Testis (tissue), 3 donors: ENCODE data around the gene PLEKHF1. TPM values are rescaled to one million over a fixed set of nuclear protein-coding genes. Genes with fewer than 3 reads are reported as not detected.

Source experiments
- DNase-seq: peaks from one replicate; pipeline ENCODE4 v3.0.0-alpha.2; 2019
- H3K27ac ChIP-seq, 2 donors: fragments of 200-600 bp; sonication (generic); one replicate each; pipeline ENCODE4 v1.5.1; 2019
- H3K27me3 ChIP-seq: fragments of 200-600 bp; sonication (generic); one replicate; pipeline ENCODE4 v1.5.1; 2019
- H3K36me3 ChIP-seq: fragments of 200-600 bp; sonication (generic); one replicate; pipeline ENCODE4 v1.5.1; 2017; ENCODE audit warnings: low read depth; ENCODE audit errors: missing control alignments
- H3K4me1 ChIP-seq: fragments of 200-600 bp; sonication (generic); one replicate; pipeline ENCODE4 v1.5.1; 2019
- H3K4me3 ChIP-seq, 2 donors: fragments of 200-600 bp; sonication (generic); one replicate each; pipeline ENCODE4 v1.5.1; 2017 to 2019
- H3K9me3 ChIP-seq: fragments of 200-600 bp; sonication (generic); one replicate; pipeline ENCODE4 v1.5.1; 2017
- POLR2A ChIP-seq: fragments of 450-650 bp; IDR thresholded peaks from one replicate; pipeline ENCODE4 v1.6.1; 2017; ENCODE audit warnings: antibody characterized with exemption, mild to moderate bottlenecking, moderate library complexity
- WGBS, 2 donors: methylation state at CpG; one replicate each; pipeline ENCODE4 v1.1.5; 2018; 5-methylcytosine and 5-hydroxymethylcytosine counted together
- intact Hi-C: fragments of 100-400 bp; cut with DNase I; formaldehyde crosslinking; loops from one replicate; pipeline ENCODE4 v1.15.1; 2023; ENCODE audit warnings: low total_unique reads
- polyA plus RNA-seq: library from polyadenylated mRNA; stranded (reverse); fragments of 350-450 nt; fragmentation: Illumina TruSeq; extraction: RNeasy Lipid Tissue Mini Kit (QIAGEN cat#74804); gene quantifications from one replicate; pipeline ENCODE4 v1.2.3, GENCODE V29; 2014; ENCODE audit warnings: low read depth, low replicate concordance; ENCODE audit not compliant: insufficient read depth
- total RNA-seq, 2 donors: library from RNA; depleted of rRNA; stranded (reverse); fragments of >200 nt; gene quantifications; one replicate each; pipeline ENCODE4 v1.2.3, GENCODE V29; 2016
- TF ChIP-seq, protein P1 (sequence below), 3 experiments: fragments of 450-650 bp in 2 of 3; fragments of 200-600 bp in 1 of 3; sonication (generic) in 1 of 3; IDR thresholded peaks; one replicate each; pipeline ENCODE4 v1.5.1; 2016 to 2019; ENCODE audit warnings: antibody characterized with exemption in 3 of 3, mild to moderate bottlenecking in 2 of 3, moderate library complexity in 1 of 3

The PLEKHF1 gene
- total and polyA plus RNA-seq, 3 donors from 2014 or later = 6.3 to 26.2 (median 13.5) TPM

DNA sequence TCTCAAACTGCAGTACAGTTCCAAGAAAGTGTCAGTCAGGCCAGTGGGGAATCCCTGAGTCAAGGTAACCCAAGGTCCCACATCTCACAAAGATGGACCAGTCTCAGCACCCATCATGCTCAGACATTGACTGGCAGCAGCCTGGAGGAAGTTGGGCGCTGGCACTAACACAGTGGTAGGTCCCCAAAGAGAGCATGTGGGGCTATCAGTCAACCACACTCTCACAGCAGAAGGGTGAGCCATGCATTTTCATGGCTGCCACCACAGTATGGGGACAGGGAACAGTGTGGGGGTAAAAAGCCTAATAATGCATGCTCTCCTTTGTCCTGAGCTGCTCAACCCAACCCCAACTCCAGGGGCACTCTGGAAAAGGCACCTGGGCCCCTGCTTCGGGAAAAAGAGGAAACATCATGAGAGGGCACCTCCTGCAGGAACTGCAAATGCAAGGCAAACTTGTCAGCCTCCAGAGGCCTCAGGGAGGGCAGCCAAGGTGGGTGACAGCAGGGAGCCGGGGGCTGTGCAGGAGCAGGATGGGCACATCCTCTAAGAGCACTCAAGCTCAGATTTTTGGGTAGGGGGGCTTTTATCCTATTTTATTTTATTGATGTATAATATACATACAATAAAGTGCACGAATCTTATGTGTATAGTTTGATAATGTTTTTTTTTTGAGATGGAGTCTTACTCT lies 9.5 kb upstream of the PLEKHF1 start:
- H3K27me3 ChIP-seq = no peaks in the 10 kb centered on the region
- 84 to 93% methylated on average over 2 to 4 of the region's 4 CpGs for WGBS, 2 donors
- H3K4me3 ChIP-seq = no peak overlapping the region
- H3K9me3 ChIP-seq = no peaks in the 10 kb centered on the region
- peaks cover 1% of the 10 kb centered on the region for H3K4me1 ChIP-seq
- no peaks in the 10 kb centered on the region for H3K36me3 ChIP-seq
- no peak overlapping the region for H3K27ac ChIP-seq
- TF ChIP-seq, protein P1, sequence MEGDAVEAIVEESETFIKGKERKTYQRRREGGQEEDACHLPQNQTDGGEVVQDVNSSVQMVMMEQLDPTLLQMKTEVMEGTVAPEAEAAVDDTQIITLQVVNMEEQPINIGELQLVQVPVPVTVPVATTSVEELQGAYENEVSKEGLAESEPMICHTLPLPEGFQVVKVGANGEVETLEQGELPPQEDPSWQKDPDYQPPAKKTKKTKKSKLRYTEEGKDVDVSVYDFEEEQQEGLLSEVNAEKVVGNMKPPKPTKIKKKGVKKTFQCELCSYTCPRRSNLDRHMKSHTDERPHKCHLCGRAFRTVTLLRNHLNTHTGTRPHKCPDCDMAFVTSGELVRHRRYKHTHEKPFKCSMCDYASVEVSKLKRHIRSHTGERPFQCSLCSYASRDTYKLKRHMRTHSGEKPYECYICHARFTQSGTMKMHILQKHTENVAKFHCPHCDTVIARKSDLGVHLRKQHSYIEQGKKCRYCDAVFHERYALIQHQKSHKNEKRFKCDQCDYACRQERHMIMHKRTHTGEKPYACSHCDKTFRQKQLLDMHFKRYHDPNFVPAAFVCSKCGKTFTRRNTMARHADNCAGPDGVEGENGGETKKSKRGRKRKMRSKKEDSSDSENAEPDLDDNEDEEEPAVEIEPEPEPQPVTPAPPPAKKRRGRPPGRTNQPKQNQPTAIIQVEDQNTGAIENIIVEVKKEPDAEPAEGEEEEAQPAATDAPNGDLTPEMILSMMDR (IDR thresholded peaks at IDR 0.05) = no peak
- TF ChIP-seq POLR2A = no peak
- intact Hi-C loops = no loop called here
- no peak for DNase-seq

DNA sequence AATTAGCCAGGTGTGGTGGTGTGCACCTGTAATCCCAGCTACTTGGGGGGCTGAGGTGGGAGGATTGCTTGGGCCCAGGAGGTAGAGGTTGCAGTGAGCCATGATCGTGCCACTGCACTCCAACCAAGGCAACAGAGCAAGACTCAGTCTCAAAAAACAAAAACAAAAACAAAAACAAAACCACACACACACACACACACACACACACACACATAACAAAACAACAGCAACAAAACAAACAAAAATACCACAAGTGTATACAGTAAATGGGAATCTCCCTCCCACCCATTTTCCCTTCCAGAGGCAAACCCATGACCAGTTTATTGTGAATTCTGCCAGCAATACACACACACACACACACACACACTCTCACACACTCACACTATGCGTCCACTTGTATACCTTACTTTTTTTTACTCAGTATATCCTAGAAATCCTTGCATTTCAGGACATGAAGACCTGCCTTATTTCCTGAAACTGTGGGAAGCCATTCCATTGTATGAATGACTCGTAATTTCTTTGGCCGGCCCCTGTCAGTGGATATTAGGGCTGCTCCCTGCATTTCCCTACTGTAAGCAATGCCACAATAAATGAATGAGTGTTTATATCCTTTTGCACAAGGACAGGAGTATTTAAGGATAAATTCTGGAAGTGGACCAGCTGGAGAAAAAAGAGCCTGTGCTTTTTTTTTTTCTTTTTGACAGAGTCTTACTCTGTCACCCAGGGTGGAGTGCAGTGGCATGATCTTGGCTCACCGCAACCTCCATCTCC lies 6.9 kb upstream of the PLEKHF1 start:
- Histone ChIP-seq H3K4me1 (peaks cover 25% of the 10 kb centered on the region), H3K27ac (no peak overlapping the region), H3K9me3 (no peaks in the 10 kb centered on the region), H3K27me3 (no peaks in the 10 kb centered on the region), H3K36me3 (no peaks in the 10 kb centered on the region), H3K4me3 (no peak overlapping the region)
- intact Hi-C loops = no loop called here
- no peak for DNase-seq
- TF ChIP-seq, protein P1 (IDR thresholded peaks at IDR 0.05) = no peak
- no peak for TF ChIP-seq POLR2A
- WGBS, 2 donors = 89 to 94% methylated on average over 5 of the region's 5 CpGs

- no peak overlapping the region for H3K4me3 ChIP-seq
- WGBS, 2 donors = 63 to 66% methylated on average over 10 of the region's 10 CpGs
- TF ChIP-seq, protein P1 (IDR thresholded peaks at IDR 0.05) = no peak
- TF ChIP-seq POLR2A = no peak
- H3K27ac ChIP-seq = peak overlapping the region in 1 of 2 donors; percentile 87
- intact Hi-C loops = no loop called here
- no peaks in the 10 kb centered on the region for H3K36me3 ChIP-seq
- peaks cover 38% of the 10 kb centered on the region for H3K4me1 ChIP-seq
- DNase-seq = no peak
- no peaks in the 10 kb centered on the region for H3K9me3 ChIP-seq
- H3K27me3 ChIP-seq = no peaks in the 10 kb centered on the region
Observed at GRCh38 chr19:29660835-29661234, 4.4 kb upstream of the PLEKHF1 start.

DNA sequence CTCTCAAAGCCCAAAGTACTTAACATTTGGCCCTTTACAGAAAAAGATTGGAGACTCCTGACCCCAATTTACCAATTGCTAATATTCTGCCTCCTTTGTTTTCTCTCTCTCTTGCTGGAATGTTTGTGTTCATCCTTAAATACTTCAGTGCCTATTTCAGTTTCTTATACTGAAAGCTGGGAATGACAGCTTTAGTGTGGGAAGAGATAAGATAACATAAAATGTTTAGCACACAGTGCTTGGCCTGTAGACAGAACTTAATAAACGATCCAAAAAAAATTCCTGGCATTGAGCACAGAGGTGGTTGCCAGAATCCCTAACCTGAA lies 3.0 kb upstream of the PLEKHF1 start:
- Histone ChIP-seq H3K4me1 (peaks cover 49% of the 10 kb centered on the region), H3K4me3 (no peak overlapping the region), H3K27me3 (no peaks in the 10 kb centered on the region), H3K9me3 (no peaks in the 10 kb centered on the region), H3K27ac (peak overlapping the region; percentile 84 to 87), H3K36me3 (no peaks in the 10 kb centered on the region)
- intact Hi-C loops = no loop called here
- no peak for TF ChIP-seq POLR2A
- TF ChIP-seq, protein P1 (IDR thresholded peaks at IDR 0.05) = no peak
- DNase-seq = no peak
- 18 to 32% methylated on average over 1 of the region's 1 CpG for WGBS, 2 donors
